Stimulated activated CD4-positive, alpha-beta T cell treated with anti-CD3 and anti-CD28 coated beads, Interleukin-12 subunit alpha, Interleukin-12 subunit beta, amount 100 ng/mL, for 48 hours (primary cell): Measurements from ENCODE around the gene SCGB3A2.

Experiments
- DNase-seq, 3 donors: peaks; one replicate each; pipeline ENCODE4 v3.0.0-alpha.2; 2020; ENCODE audit warnings: low read depth in 2 of 3, low spot score in 1 of 3

The SCGB3A2 gene

GRCh38 chr5:147904110-147904509 lies 25.6 kb downstream of the SCGB3A2 start:
- no peak for DNase-seq

GRCh38 chr5:147906326-147907095 lies 28.0 kb downstream of the SCGB3A2 start, which contains the start of gene C5orf46:
C5orf46 (minus strand) TSS chr5:147906538; CDS start chr5:147906501, 37 bp downstream.
- DNase-seq: no peak

DNA sequence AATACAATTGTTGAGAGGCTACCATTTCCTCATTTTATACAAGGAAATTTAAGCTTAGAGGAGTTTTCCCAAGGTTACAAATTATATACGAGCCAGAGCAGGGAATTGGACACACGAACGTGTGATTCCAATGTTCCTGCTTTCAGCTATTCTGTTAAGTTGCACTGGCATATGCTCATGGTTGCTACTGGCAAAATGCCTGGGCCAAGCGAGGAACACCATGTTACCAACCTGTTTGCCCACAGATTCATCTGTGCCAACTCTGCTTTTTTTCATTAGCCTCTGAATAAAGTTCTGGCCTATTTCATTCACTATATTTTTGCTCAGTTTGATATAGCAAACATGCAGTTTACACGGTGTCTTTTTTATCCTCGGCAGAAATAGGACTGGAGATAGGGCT lies 32.9 kb downstream of the SCGB3A2 start:
- DNase-seq: no peak

- no peak for DNase-seq
Measured at GRCh38 chr5:147912011-147912410, 33.5 kb downstream of the SCGB3A2 start.

DNA sequence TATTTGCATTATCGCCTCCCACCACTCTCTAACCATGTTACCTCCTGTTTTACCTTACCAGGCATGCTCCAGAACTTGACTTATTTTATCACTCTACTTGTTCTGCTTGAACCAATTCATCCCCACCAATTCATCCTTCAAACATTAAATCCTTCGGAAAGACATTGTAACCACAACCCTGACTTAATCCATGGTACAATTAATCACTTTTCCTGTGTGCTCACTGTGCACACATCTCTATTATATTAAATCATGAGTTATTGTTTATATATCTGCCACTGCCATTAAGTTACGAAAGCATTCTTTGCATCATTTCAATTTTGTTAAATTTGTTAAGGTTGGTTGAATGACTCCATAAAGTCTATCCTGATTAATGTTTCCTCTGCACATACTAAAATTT lies 35.3 kb downstream of the SCGB3A2 start:
- DNase-seq: no peak

- no peak for DNase-seq
Measured at GRCh38 chr5:147918101-147918685, 39.7 kb downstream of the SCGB3A2 start.

GRCh38 chr5:147918899-147919298 lies 40.4 kb downstream of the SCGB3A2 start:
- no peak for DNase-seq

DNA sequence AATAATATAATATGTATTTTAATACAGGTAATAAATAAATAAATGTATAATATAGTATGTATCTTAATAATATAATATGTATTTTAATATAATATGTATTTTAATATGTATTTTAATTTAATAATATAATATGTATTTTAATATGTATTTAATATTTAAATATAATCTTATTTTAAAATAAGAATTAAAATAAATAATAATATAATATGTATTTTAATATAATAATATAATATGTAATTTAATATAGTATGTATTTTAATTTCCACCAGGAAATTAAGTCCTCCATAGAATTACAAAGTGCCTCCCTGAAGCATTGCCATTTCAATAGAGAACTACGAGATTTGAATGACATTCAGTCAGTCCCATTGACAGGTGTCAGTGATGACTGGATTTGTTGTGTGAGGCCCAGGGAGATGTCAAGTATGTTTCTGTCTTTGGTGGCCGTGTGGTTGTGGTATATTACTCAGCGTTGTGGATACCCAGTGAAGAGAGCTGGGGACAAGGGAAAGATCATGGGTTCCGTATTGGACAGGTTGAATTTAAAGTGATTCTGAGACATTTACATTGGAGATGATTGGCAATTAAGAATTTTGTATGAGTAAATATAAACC lies 42.0 kb downstream of the SCGB3A2 start:
- no peak for DNase-seq

DNA sequence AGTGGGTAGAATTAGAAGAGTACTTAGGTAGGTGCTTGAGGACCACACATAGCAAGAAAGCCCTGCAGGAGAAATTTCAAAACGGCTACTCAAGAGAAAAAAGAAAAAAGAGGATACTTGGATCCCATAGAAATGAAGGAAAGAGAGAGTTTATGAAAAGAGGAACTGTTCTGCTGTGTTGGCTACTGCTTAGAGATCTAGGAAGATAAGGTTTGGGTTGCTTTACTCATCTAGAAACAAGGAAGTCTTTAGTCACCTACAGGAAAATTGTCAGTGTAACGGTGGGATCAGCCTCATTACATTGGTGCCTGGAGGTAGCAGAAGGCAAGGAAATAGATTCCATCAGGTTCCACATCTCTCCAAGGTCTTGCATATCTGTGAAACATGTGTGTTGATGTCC lies 42.6 kb downstream of the SCGB3A2 start:
- no peak for DNase-seq

DNA sequence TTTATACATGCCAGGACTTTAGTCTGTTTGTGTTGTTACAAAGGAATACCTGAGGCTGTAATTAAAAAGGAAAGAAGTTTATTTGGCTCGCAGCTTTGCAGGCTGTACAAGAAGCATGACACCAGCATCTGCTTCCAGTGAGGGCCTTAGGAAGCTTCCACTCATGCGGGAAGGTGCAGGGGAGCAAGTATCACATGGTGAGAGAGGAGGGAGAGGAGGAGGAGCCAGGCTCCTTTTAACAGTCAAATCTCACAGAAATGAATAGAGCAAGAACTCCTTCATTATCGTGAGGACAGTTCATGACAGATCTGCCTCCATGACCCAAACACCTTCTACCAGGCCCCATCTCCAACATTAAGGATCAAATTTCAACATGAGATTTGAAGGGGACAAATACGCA lies 46.5 kb downstream of the SCGB3A2 start:
- DNase-seq: no peak

DNA sequence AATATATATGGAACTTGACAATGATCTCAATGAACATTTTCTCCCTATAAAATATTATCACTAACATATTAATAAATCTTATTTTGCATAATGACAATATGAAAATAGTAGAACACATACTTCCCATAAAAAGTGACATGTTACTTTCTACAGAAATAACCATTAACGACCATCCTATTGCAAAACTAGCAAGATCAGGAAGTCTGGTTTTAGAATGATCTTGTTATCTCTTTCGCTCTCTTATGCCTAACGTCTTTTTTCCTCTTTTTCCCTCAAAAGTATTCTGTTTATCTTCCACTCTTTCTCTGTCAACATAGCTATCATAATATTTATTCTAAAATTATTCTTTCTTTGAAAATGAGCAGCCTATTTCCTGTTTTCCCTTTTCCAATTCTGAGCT lies 49.4 kb downstream of the SCGB3A2 start:
- no peak for DNase-seq

GRCh38 chr5:147930769-147931168 lies 52.3 kb downstream of the SCGB3A2 start:
- DNase-seq: no peak
